HG03159 (cell line): ENCODE results near the gene MRGPRE.

ENCODE experiments used
- ATAC-seq: cut with Tn5 transposase; IDR thresholded peaks from one replicate; pipeline ENCODE4 v1.9.1; 2021; ENCODE audit warnings: mild to moderate bottlenecking, moderate library complexity; ENCODE audit not compliant: unreplicated experiment

MRGPRE gene

GRCh38 chr11:3183523-3183922 is 48.7 kb downstream of the MRGPRE start:
- ATAC-seq = no peak

- ATAC-seq = no peak
Measured at GRCh38 chr11:3182462-3182852, 49.8 kb downstream of the MRGPRE start.

GRCh38 chr11:3181725-3182461 is 50.3 kb downstream of the MRGPRE start:
- ATAC-seq = no peak

- ATAC-seq = no peak
Measured at GRCh38 chr11:3180869-3181268, 51.3 kb downstream of the MRGPRE start.

GRCh38 chr11:3178349-3178748 is 53.9 kb downstream of the MRGPRE start:
- ATAC-seq = no peak

GRCh38 chr11:3177931-3178330 is 54.3 kb downstream of the MRGPRE start:
- ATAC-seq = no peak
